Measurements from ENCODE around the gene BTG2.

DNA sequence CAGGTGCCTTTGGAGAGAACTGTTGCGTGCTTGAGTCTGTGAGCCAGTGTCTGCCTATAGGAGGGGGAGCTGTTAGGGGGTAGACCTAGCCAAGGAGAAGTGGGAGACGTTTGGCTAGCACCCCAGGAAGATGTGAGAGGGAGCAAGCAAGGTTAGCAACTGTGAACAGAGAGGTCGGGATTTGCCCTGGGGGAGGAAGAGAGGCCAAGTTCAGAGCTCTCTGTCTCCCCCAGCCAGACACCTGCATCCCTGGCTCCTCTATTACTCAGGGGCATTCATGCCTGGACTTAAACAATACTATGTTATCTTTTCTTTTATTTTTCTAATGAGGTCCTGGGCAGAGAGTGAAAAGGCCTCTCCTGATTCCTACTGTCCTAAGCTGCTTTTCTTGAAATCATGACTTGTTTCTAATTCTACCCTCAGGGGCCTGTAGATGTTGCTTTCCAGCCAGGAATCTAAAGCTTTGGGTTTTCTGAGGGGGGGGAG is 2.4 kb downstream of the BTG2 start:
- TF ChIP-seq CTCF (IDR thresholded peaks at IDR 0.05 in 2 of 3, conservative IDR thresholded peaks at IDR 0.05 in 1 of 3; ENCODE audit: borderline replicate concordance in 1 of 3, insufficient read depth in 1 of 3, low read depth in 2 of 3, low read length in 2 of 3) (no peak), JUND (IDR thresholded peaks at IDR 0.05) (no peak), EZH2phosphoT487 (IDR thresholded peaks at IDR 0.05; ENCODE audit: borderline replicate concordance) (no peak), POLR2A (IDR thresholded peaks at IDR 0.05; ENCODE audit: borderline replicate concordance, extremely low read depth, insufficient read depth, insufficient read length) (no peak), REST (IDR thresholded peaks at IDR 0.05; ENCODE audit: low read depth) (no peak), TCF7L2 (IDR thresholded peaks at IDR 0.05; ENCODE audit: borderline replicate concordance, extremely low read depth, insufficient read depth, insufficient read length) (no peak)
